Panc1 (cell line): ENCODE results near the gene EGFR. TPM values are rescaled to one million over a fixed set of nuclear protein-coding genes. Genes with fewer than 3 reads are reported as not detected.

Experiments used
- ATAC-seq: fragments of 200-7000 bp; cut with Tn5 transposase; 2 replicates; pipeline ENCODE4 v1.9.1; 2020; ENCODE audit warnings: mild to moderate bottlenecking, moderate library complexity
- BruUV-seq: library from RNA; stranded (reverse); fragments of 400-500 nt; replicated peaks from 2 replicates; lab custom pipeline; 2021; lab: Mats Ljungman, UMichigan
- CTCF ChIA-PET: fragments of 300-600 bp; sonication (Branson Sonifier 250); formaldehyde crosslinking; loops from one replicate; lab custom pipeline; 2022; ENCODE audit warnings: antibody characterized with exemption; lab: Charles Lee
- POLR2A ChIA-PET: fragments of 300-600 bp; sonication (Branson Sonifier 250); formaldehyde crosslinking; loops from one replicate; lab custom pipeline; 2022; ENCODE audit warnings: antibody characterized with exemption; lab: Charles Lee
- DNase-seq: peaks from one replicate; pipeline ENCODE4 v3.0.0-alpha.2; 2010; ENCODE audit warnings: low read depth, low spot score
- H3K27ac ChIP-seq: 2 replicates; pipeline ENCODE4 v1.5.1; 2011; ENCODE audit warnings: mild to moderate bottlenecking, low read length, inconsistent platforms
- H3K27me3 ChIP-seq: fragments of 200-500 bp; sonication (Bioruptor generic); 2 replicates; pipeline ENCODE4 v1.6.0; 2014; ENCODE audit warnings: low read length, inconsistent platforms; ENCODE audit not compliant: control insufficient read depth, insufficient read depth
- H3K36me3 ChIP-seq: fragments of 200-500 bp; sonication (Bioruptor generic); 2 replicates; pipeline ENCODE4 v1.5.1; 2014; ENCODE audit warnings: inconsistent platforms, mild to moderate bottlenecking, low read length, moderate library complexity; ENCODE audit not compliant: control insufficient read depth, insufficient read depth
- H3K4me1 ChIP-seq: 2 replicates; pipeline ENCODE4 v1.5.1; 2011; ENCODE audit warnings: inconsistent platforms, mild to moderate bottlenecking, low read length, moderate library complexity; ENCODE audit not compliant: control insufficient read depth, insufficient read depth
- H3K4me3 ChIP-seq, 2 experiments: 2 replicates each; pipeline ENCODE4 v1.5.1; 2011 to 2012; ENCODE audit warnings: low read depth in 2 of 2, low read length in 2 of 2, mild to moderate bottlenecking in 2 of 2, inconsistent platforms in 1 of 2, moderate library complexity in 1 of 2
- H3K9me3 ChIP-seq: fragments of 200-500 bp; sonication (Bioruptor generic); 2 replicates; pipeline ENCODE4 v1.5.1; 2014; ENCODE audit warnings: low read depth, mild to moderate bottlenecking, inconsistent platforms, low read length, moderate library complexity; ENCODE audit not compliant: control insufficient read depth, insufficient read depth
- CTCF ChIP-seq: fragments of 450-650 bp; IDR thresholded peaks from 2 replicates; pipeline ENCODE4 v1.5.1; 2017; ENCODE audit warnings: mild to moderate bottlenecking
- POLR2AphosphoS5 ChIP-seq: IDR thresholded peaks from 2 replicates; pipeline ENCODE4 v1.6.1; 2012; ENCODE audit warnings: mild to moderate bottlenecking, low read depth, low read length, moderate library complexity
- REST ChIP-seq, 2 experiments: IDR thresholded peaks; 2 replicates each; pipeline ENCODE4 v1.6.1; 2011 to 2012; ENCODE audit warnings: low read depth in 2 of 2, control low read depth in 1 of 2, low read length in 1 of 2, mild to moderate bottlenecking in 1 of 2, moderate library complexity in 1 of 2; ENCODE audit not compliant: insufficient read depth in 1 of 2
- SIN3A ChIP-seq: IDR thresholded peaks from 2 replicates; pipeline ENCODE4 v1.6.1; 2012; ENCODE audit warnings: low read depth, mild to moderate bottlenecking, low read length, moderate library complexity, borderline replicate concordance; ENCODE audit not compliant: insufficient read depth
- TCF7L2 ChIP-seq: IDR thresholded peaks from 2 replicates; pipeline ENCODE4 v1.6.1; 2011; ENCODE audit warnings: mild to moderate bottlenecking, low read depth, low read length, inconsistent platforms
- in situ Hi-C: cut with HindIII; loops from 2 replicates; pipeline ENCODE4 v1.10.0; 2016; ENCODE audit warnings: low sequenced_read_pairs, low pct_unique_long_range_greater_than_20kb
- intact Hi-C: fragments of 100-400 bp; cut with micrococcal nuclease; formaldehyde crosslinking; loops from one replicate; pipeline ENCODE4 v1.10.0; 2022; ENCODE audit not compliant: unreplicated experiment
- total RNA-seq: library from RNA; stranded (reverse); gene quantifications from one replicate; pipeline ENCODE4 v1.2.1, GENCODE V29; 2021; ENCODE audit not compliant: unreplicated experiment

EGFR gene
- total RNA-seq, 1 experiment from 2014 or later: 156 TPM

DNA sequence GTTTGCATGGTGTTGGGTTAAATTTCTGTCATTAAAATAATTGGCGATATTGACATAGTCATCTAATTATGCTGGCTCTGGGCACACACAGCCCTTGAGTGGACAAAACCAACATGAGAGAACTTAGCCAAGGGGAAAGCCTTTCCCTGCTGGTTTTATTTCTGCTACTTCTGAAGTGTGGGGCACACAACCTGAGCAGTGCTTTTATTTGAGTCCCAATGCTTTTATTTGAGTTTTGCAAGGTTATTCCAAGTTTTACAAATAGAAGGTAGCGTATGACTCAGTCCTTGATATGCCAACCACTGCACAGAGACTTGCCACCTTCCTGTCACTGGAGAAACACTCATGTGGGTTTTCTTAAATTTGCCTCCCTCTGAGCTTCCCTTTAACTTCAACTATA lies 145.7 kb downstream of the EGFR start:
- CTCF ChIA-PET: interaction anchor here (1.2 kb wide), 1 partner anchor 19 kb away, joined by 3 read pairs; no protein-coding TSS in a partner anchor
- POLR2A ChIA-PET: no interaction called here
- Histone ChIP-seq H3K9me3 (no peaks in the 10 kb centered on the region), H3K4me1 (no peaks in the 10 kb centered on the region), H3K27me3 (no peaks in the 10 kb centered on the region), H3K27ac (no peak overlapping the region), H3K36me3 (peaks cover 35% of the 10 kb centered on the region), H3K4me3 (no peak overlapping the region)
- in situ Hi-C loops: no loop called here
- intact Hi-C loops: no loop called here
- BruUV-seq: no TSS peak
- ATAC-seq (no peak), DNase-seq (no peak)
- TF ChIP-seq POLR2AphosphoS5: no peak
- no peak for TF ChIP-seq TCF7L2
- TF ChIP-seq CTCF: no peak
- TF ChIP-seq SIN3A: no peak
- no peak for TF ChIP-seq REST (IDR thresholded peaks at IDR 0.05; ENCODE audit: insufficient read depth in 1 of 2, low read depth in 2 of 2, low read length in 1 of 2)

- POLR2A ChIA-PET: no interaction called here
- in situ Hi-C loops: no loop called here
- intact Hi-C loops: no loop called here
These were observed 146.5 kb downstream of the EGFR start for GRCh38 chr7:55165176-55165861.

More at GRCh38 chr7:55165176-55165861, 146.5 kb downstream of the EGFR start:
- CTCF ChIA-PET: no interaction called here
- no peak for TF ChIP-seq SIN3A
- no peak for TF ChIP-seq POLR2AphosphoS5
- no peak for TF ChIP-seq REST (IDR thresholded peaks at IDR 0.05; ENCODE audit: insufficient read depth in 1 of 2, low read depth in 2 of 2, low read length in 1 of 2)
- no peak for TF ChIP-seq CTCF
- TF ChIP-seq TCF7L2: no peak
- Histone ChIP-seq H3K4me3 (no peak overlapping the region), H3K36me3 (peaks cover 28% of the 10 kb centered on the region), H3K27me3 (no peaks in the 10 kb centered on the region), H3K4me1 (no peaks in the 10 kb centered on the region), H3K9me3 (no peaks in the 10 kb centered on the region), H3K27ac (no peak overlapping the region)
- DNase-seq (no peak), ATAC-seq (no peak)
- BruUV-seq: no TSS peak
